Mesothelial cell of epicardium (in vitro differentiated cells): ENCODE results near the gene EPB41L4A. TPM values are rescaled to one million over a fixed set of nuclear protein-coding genes. Genes with fewer than 3 reads are reported as not detected.
A peak's percentile ranks its signal among the peaks of the same experiment; 100 is the strongest.

ENCODE experiments used
- DNase-seq, 2 experiments: peaks; one replicate each; pipeline ENCODE4 v3.0.0; 2021; ENCODE audit warnings: low spot score in 2 of 2; ENCODE audit not compliant: unreplicated experiment in 2 of 2
- H3K27ac Mint-ChIP-seq: 2 replicates; pipeline ENCODE4 v1.8.0; 2021; ENCODE audit warnings: mixed read lengths
- H3K27me3 Mint-ChIP-seq: 2 replicates; pipeline ENCODE4 v1.8.0; 2021; ENCODE audit warnings: low read depth, mixed read lengths
- H3K36me3 Mint-ChIP-seq: 2 replicates; pipeline ENCODE4 v1.8.0; 2021; ENCODE audit warnings: mixed read lengths
- H3K4me1 Mint-ChIP-seq: 2 replicates; pipeline ENCODE4 v1.8.0; 2021; ENCODE audit warnings: mixed read lengths
- H3K4me3 Mint-ChIP-seq: 2 replicates; pipeline ENCODE4 v1.8.0; 2021; ENCODE audit warnings: mild to moderate bottlenecking, moderate library complexity, mixed read lengths
- H3K9me3 Mint-ChIP-seq: 2 replicates; pipeline ENCODE4 v1.8.0; 2021; ENCODE audit warnings: mixed read lengths
- total RNA-seq: library from RNA; stranded (reverse); gene quantifications from 3 replicates; pipeline ENCODE4 v1.2.1, GENCODE V29; 2021
- TF ChIP-seq, protein P1 (sequence below): fragments of 200-600 bp; sonication (generic); IDR thresholded peaks from one replicate; pipeline ENCODE4 v1.5.0; 2021; ENCODE audit warnings: antibody characterized with exemption; ENCODE audit not compliant: unreplicated experiment

Gene EPB41L4A
- total RNA-seq, 1 donor from 2014 or later, result 39.3 TPM

DNA sequence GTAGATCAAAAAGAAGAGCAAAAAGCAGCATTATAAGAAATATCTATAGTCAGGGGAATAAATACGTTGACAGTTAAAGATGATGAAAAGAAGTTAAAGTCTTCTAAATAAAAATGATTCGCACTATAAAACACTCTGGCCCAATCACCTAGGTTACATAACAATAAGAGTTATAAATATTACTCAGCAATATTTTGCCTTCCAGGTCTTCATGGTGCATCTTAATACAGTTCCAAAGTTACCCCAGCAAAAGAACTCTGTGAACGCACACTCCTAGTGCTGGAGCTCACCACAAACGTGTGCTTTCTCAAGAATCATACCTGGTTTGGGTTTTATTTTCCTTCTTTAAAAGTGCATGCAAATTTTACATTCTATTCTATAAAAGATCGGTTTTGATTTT, 44.7 kb downstream of the EPB41L4A start:
- no peak for DNase-seq
- Mint-ChIP-seq H3K27ac (peak overlapping the region; percentile 51), H3K27me3 (no peaks in the 10 kb centered on the region), H3K4me1 (peaks cover 31% of the 10 kb centered on the region), H3K36me3 (no peaks in the 10 kb centered on the region), H3K4me3 (no peak overlapping the region), H3K9me3 (no peaks in the 10 kb centered on the region)
- TF ChIP-seq, protein P1, sequence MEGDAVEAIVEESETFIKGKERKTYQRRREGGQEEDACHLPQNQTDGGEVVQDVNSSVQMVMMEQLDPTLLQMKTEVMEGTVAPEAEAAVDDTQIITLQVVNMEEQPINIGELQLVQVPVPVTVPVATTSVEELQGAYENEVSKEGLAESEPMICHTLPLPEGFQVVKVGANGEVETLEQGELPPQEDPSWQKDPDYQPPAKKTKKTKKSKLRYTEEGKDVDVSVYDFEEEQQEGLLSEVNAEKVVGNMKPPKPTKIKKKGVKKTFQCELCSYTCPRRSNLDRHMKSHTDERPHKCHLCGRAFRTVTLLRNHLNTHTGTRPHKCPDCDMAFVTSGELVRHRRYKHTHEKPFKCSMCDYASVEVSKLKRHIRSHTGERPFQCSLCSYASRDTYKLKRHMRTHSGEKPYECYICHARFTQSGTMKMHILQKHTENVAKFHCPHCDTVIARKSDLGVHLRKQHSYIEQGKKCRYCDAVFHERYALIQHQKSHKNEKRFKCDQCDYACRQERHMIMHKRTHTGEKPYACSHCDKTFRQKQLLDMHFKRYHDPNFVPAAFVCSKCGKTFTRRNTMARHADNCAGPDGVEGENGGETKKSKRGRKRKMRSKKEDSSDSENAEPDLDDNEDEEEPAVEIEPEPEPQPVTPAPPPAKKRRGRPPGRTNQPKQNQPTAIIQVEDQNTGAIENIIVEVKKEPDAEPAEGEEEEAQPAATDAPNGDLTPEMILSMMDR, result no peak

- Mint-ChIP-seq H3K4me3 (no peak overlapping the region), H3K9me3 (no peaks in the 10 kb centered on the region), H3K27ac (peak overlapping the region; percentile 51), H3K4me1 (peaks cover 29% of the 10 kb centered on the region), H3K27me3 (no peaks in the 10 kb centered on the region), H3K36me3 (no peaks in the 10 kb centered on the region)
- no peak for DNase-seq
- TF ChIP-seq, protein P1, result no peak
Observed at GRCh38 chr5:112373885-112374284, 45.2 kb downstream of the EPB41L4A start.

DNA sequence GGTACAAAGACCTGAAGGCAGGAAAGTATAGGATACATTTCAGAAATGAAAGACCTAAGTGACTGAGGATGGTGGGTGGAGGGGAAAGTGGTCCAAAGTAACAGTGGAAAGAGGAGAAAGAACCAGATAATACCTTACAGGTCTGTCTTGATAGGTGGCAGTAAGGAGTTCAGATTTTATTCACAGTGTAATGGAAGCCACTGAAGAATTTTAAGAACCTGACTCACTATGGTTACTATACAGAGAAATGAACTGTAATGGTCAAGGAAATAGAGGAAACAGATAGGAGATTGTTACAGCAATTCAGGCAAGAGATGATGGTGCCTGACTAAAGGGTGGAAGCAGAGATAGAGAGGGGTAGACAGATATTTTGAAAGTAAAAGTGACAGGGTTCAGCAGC, 46.5 kb downstream of the EPB41L4A start:
- TF ChIP-seq, protein P1, result no peak
- H3K4me1 Mint-ChIP-seq, result peaks cover 29% of the 10 kb centered on the region
- H3K9me3 Mint-ChIP-seq, result no peaks in the 10 kb centered on the region
- no peak for DNase-seq
- H3K27ac Mint-ChIP-seq, result no peak overlapping the region
- H3K27me3 Mint-ChIP-seq, result no peaks in the 10 kb centered on the region
- H3K36me3 Mint-ChIP-seq, result no peaks in the 10 kb centered on the region
- no peak overlapping the region for H3K4me3 Mint-ChIP-seq

DNA sequence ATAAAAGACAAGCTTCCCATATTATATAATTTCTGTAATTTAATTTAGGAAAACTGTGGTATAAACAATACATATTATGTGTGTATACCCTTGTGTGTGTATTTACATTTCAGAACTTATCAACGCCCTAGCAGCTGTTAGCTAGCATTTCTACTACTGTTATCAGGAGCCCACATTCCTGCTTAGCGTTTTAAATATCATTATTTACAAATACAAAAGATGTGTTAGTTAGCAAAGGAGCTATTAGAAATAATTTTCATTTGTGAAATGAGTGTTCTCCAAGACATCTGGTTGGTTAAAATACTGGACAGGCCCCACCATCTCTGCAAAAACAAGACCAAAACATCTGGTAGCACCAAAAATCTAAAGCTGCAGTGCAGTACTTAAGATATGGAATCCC, 48.0 kb downstream of the EPB41L4A start:
- Mint-ChIP-seq H3K4me1 (peaks cover 29% of the 10 kb centered on the region), H3K27ac (no peak overlapping the region), H3K36me3 (no peaks in the 10 kb centered on the region), H3K27me3 (no peaks in the 10 kb centered on the region), H3K9me3 (no peaks in the 10 kb centered on the region), H3K4me3 (no peak overlapping the region)
- TF ChIP-seq, protein P1, result no peak
- DNase-seq, result no peak

- no peaks in the 10 kb centered on the region for H3K36me3 Mint-ChIP-seq
Observed at GRCh38 chr5:112367400-112367799, 51.7 kb downstream of the EPB41L4A start.

More at GRCh38 chr5:112367400-112367799, 51.7 kb downstream of the EPB41L4A start:
- H3K27ac Mint-ChIP-seq, result no peak overlapping the region
- no peak for DNase-seq
- TF ChIP-seq, protein P1, result no peak
- H3K9me3 Mint-ChIP-seq, result no peaks in the 10 kb centered on the region
- H3K4me1 Mint-ChIP-seq, result peaks cover 16% of the 10 kb centered on the region
- H3K27me3 Mint-ChIP-seq, result no peaks in the 10 kb centered on the region
- H3K4me3 Mint-ChIP-seq, result no peak overlapping the region
